Measurements from ENCODE around the gene CAMK2A. TPM values are rescaled to one million over a fixed set of nuclear protein-coding genes. Genes with fewer than 3 reads are reported as not detected.

The CAMK2A gene
- total and polyA plus RNA-seq, 3 experiments from 2014 or later = not detected

GRCh38 chr5:150174285-150174684, 115.3 kb downstream of the CAMK2A start:
- ChIA-PET CTCF (interaction anchor here (2.8 kb wide), 1 partner anchor 12 kb away, joined by 9 read pairs; no protein-coding TSS in a partner anchor), POLR2A (no interaction called here)
- Mint-ChIP-seq H3K27me3 (peaks cover 20 to 65% of the 10 kb centered on the region in 2 donors), H3K36me3 (peaks cover 0 to 1% (median 0%) of the 10 kb centered on the region in 3 donors), H3K4me1 (no peaks in the 10 kb centered on the region), H3K27ac (no peak overlapping the region), H3K4me3 (no peak overlapping the region), H3K9me3 (no peaks in the 10 kb centered on the region)
- Histone ChIP-seq H3K27me3 (ENCODE audit: insufficient read depth, low read length, poor library complexity, severe bottlenecking) (peaks cover 7% of the 10 kb centered on the region), H3K27ac (ENCODE audit: low read depth, low read length) (no peak overlapping the region), H3K36me3 (ENCODE audit: insufficient read depth, low read length) (no peaks in the 10 kb centered on the region), H3K4me3 (ENCODE audit: low read length) (no peak overlapping the region), H3K4me1 (ENCODE audit: insufficient read depth, low read length) (no peaks in the 10 kb centered on the region), H3K9me3 (ENCODE audit: low read length) (no peaks in the 10 kb centered on the region)
- no peak for DNase-seq

- no peaks in the 10 kb centered on the region for H3K4me1 ChIP-seq (ENCODE audit: insufficient read depth, low read length)
- POLR2A ChIA-PET = no interaction called here
- CTCF ChIA-PET = interaction anchor here (2.8 kb wide), 1 partner anchor 11 kb away, joined by 9 read pairs; no protein-coding TSS in a partner anchor
- Mint-ChIP-seq H3K4me3 (no peak overlapping the region), H3K27ac (no peak overlapping the region), H3K9me3 (no peaks in the 10 kb centered on the region), H3K4me1 (no peaks in the 10 kb centered on the region), H3K27me3 (peaks cover 22 to 68% of the 10 kb centered on the region in 2 donors), H3K36me3 (peaks cover 0 to 1% (median 0%) of the 10 kb centered on the region in 3 donors)
- no peak for DNase-seq
- H3K9me3 ChIP-seq (ENCODE audit: low read length) = no peaks in the 10 kb centered on the region
- peaks cover 7% of the 10 kb centered on the region for H3K27me3 ChIP-seq (ENCODE audit: insufficient read depth, low read length, poor library complexity, severe bottlenecking)
- no peak overlapping the region for H3K27ac ChIP-seq (ENCODE audit: low read depth, low read length)
- H3K4me3 ChIP-seq (ENCODE audit: low read length) = no peak overlapping the region
- H3K36me3 ChIP-seq (ENCODE audit: insufficient read depth, low read length) = no peaks in the 10 kb centered on the region
Measured at GRCh38 chr5:150173161-150173560, 116.4 kb downstream of the CAMK2A start.

GRCh38 chr5:150172556-150172955, 117.0 kb downstream of the CAMK2A start:
- Histone ChIP-seq H3K36me3 (ENCODE audit: insufficient read depth, low read length) (no peaks in the 10 kb centered on the region), H3K4me1 (ENCODE audit: insufficient read depth, low read length) (no peaks in the 10 kb centered on the region), H3K27me3 (ENCODE audit: insufficient read depth, low read length, poor library complexity, severe bottlenecking) (peaks cover 12% of the 10 kb centered on the region), H3K27ac (ENCODE audit: low read depth, low read length) (no peak overlapping the region), H3K9me3 (ENCODE audit: low read length) (no peaks in the 10 kb centered on the region), H3K4me3 (ENCODE audit: low read length) (no peak overlapping the region)
- peaks cover 0 to under 1% (median 0%) of the 10 kb centered on the region in 3 donors for H3K4me1 Mint-ChIP-seq
- H3K4me3 Mint-ChIP-seq = no peak overlapping the region
- POLR2A ChIA-PET = no interaction called here
- CTCF ChIA-PET = interaction anchor here (2.8 kb wide), 1 partner anchor 10 kb away, joined by 9 read pairs; no protein-coding TSS in a partner anchor
- H3K27ac Mint-ChIP-seq = no peak overlapping the region
- no peak for DNase-seq
- H3K9me3 Mint-ChIP-seq = no peaks in the 10 kb centered on the region
- peaks cover 26 to 74% of the 10 kb centered on the region in 2 donors for H3K27me3 Mint-ChIP-seq
- H3K36me3 Mint-ChIP-seq = peaks cover 0 to 1% (median 0%) of the 10 kb centered on the region in 3 donors

- no peak overlapping the region for H3K4me3 Mint-ChIP-seq
Measured at GRCh38 chr5:150172145-150172544, 117.4 kb downstream of the CAMK2A start.

More at GRCh38 chr5:150172145-150172544, 117.4 kb downstream of the CAMK2A start:
- Mint-ChIP-seq H3K27ac (peak overlapping the region in 1 of 8 donors; percentile 66), H3K27me3 (peaks cover 28 to 75% of the 10 kb centered on the region in 2 donors), H3K9me3 (no peaks in the 10 kb centered on the region), H3K36me3 (peaks cover 0 to 1% (median 0%) of the 10 kb centered on the region in 3 donors), H3K4me1 (peaks cover 0 to 2% (median 0%) of the 10 kb centered on the region in 3 donors)
- H3K36me3 ChIP-seq (ENCODE audit: insufficient read depth, low read length) = no peaks in the 10 kb centered on the region
- no peaks in the 10 kb centered on the region for H3K4me1 ChIP-seq (ENCODE audit: insufficient read depth, low read length)
- H3K27me3 ChIP-seq (ENCODE audit: insufficient read depth, low read length, poor library complexity, severe bottlenecking) = peaks cover 15% of the 10 kb centered on the region
- ChIA-PET POLR2A (no interaction called here), CTCF (interaction anchor here (1.2 to 2.8 kb wide), 3 partner anchors 9 to 47 kb away, joined by 3 to 9 read pairs (median 3); no protein-coding TSS in a partner anchor)
- no peaks in the 10 kb centered on the region for H3K9me3 ChIP-seq (ENCODE audit: low read length)
- DNase-seq = no peak
- no peak overlapping the region for H3K4me3 ChIP-seq (ENCODE audit: low read length)
- no peak overlapping the region for H3K27ac ChIP-seq (ENCODE audit: low read depth, low read length)

Other genes starting within 250 kb of the CAMK2A start
- 1 to 10 TPM; 1.7 to 2.7 TPM for gene CSF1R, start 203.2 kb downstream of the CAMK2A start, total RNA-seq
- 0.59 TPM for gene CSF1R, start 203.2 kb downstream of the CAMK2A start, polyA plus RNA-seq
- gene PDGFRB, start 133.9 kb downstream of the CAMK2A start, total RNA-seq = 1 to 10 TPM in 1 of 2 experiments, under 1 TPM in 1; 0.66 to 2.0 TPM
- 0.81 TPM for gene PDGFRB, start 133.9 kb downstream of the CAMK2A start, polyA plus RNA-seq
- not detected for gene CDX1, start 123.0 kb downstream of the CAMK2A start, total RNA-seq
- gene CDX1, start 123.0 kb downstream of the CAMK2A start, polyA plus RNA-seq = not detected
- not detected for gene SLC6A7, start 99.7 kb downstream of the CAMK2A start, total RNA-seq
- not detected for gene SLC6A7, start 99.7 kb downstream of the CAMK2A start, polyA plus RNA-seq
- gene ARSI, start 13.1 kb upstream of the CAMK2A start, total RNA-seq = not detected
- not detected for gene ARSI, start 13.1 kb upstream of the CAMK2A start, polyA plus RNA-seq
- gene TCOF1, start 67.9 kb upstream of the CAMK2A start, total RNA-seq = 100 to 1,000 TPM; 116 to 120 TPM
- 33.1 TPM for gene TCOF1, start 67.9 kb upstream of the CAMK2A start, polyA plus RNA-seq
- gene CD74, start 123.1 kb upstream of the CAMK2A start, total RNA-seq = 100 to 1,000 TPM; 319 to 324 TPM
- gene CD74, start 123.1 kb upstream of the CAMK2A start, polyA plus RNA-seq = 1,273 TPM
- gene RPS14, start 160.0 kb upstream of the CAMK2A start, total RNA-seq = 1,000 to 10,000 TPM; 2,924 to 3,007 TPM
- gene RPS14, start 160.0 kb upstream of the CAMK2A start, polyA plus RNA-seq = 6,416 TPM
- gene NDST1, start 218.4 kb upstream of the CAMK2A start, total RNA-seq = 1 to 10 TPM; 1.9 to 2.8 TPM
- gene NDST1, start 218.4 kb upstream of the CAMK2A start, polyA plus RNA-seq = 0.13 TPM

All from CD8-positive, alpha-beta memory T cell (primary cell).